H1 (cell line): Measurements from ENCODE around the gene OS9. TPM values are rescaled to one million over a fixed set of nuclear protein-coding genes. Genes with fewer than 3 reads are reported as not detected.

Source experiments
- CTCF ChIA-PET: fragments of 300-600 bp; sonication (Branson Sonifier 250); formaldehyde crosslinking; loops from one replicate; lab custom pipeline; 2021; ENCODE audit not compliant: partially characterized antibody; lab: Charles Lee
- POLR2A ChIA-PET: fragments of 300-600 bp; sonication (Branson Sonifier 250); formaldehyde crosslinking; loops from one replicate; lab custom pipeline; 2021; ENCODE audit warnings: inconsistent platforms; ENCODE audit not compliant: partially characterized antibody; lab: Charles Lee
- DNase-seq, 2 experiments: peaks; one replicate each; pipeline versions ENCODE4 v3.0.0 to v3.0.0-alpha.2; 2010 to 2022; ENCODE audit warnings: low spot score in 2 of 2, low read depth in 1 of 2, mixed read lengths in 1 of 2
- FAIRE-seq: peaks from 2 replicates; lab custom pipeline; 2011; peaks lifted over from hg19 to GRCh38; lab: Jason Lieb, UNC
- H2AFZ ChIP-seq: 2 replicates; pipeline ENCODE4 v1.8.1; 2012; ENCODE audit warnings: low read length, inconsistent platforms
- H2AK5ac ChIP-seq: 2 replicates; pipeline ENCODE4 v1.6.1; 2013; ENCODE audit warnings: low read depth, low read length
- H2BK120ac ChIP-seq: replicated peaks from 2 replicates; pipeline ENCODE3; 2013; ENCODE audit warnings: low read depth, low read length, inconsistent platforms
- H2BK12ac ChIP-seq: 2 replicates; pipeline ENCODE4 v1.6.1; 2013; ENCODE audit warnings: low read depth, low read length
- H2BK15ac ChIP-seq: 2 replicates; pipeline ENCODE4 v1.6.1; 2013; ENCODE audit warnings: low read length
- H2BK20ac ChIP-seq: 2 replicates; pipeline ENCODE4 v1.6.1; 2013; ENCODE audit warnings: low read length
- H2BK5ac ChIP-seq: 2 replicates; pipeline ENCODE4 v1.6.1; 2013; ENCODE audit warnings: low read depth, low read length
- H3K14ac ChIP-seq: 2 replicates; pipeline ENCODE4 v1.6.1; 2013; ENCODE audit warnings: inconsistent platforms; ENCODE audit not compliant: insufficient read length
- H3K18ac ChIP-seq: 2 replicates; pipeline ENCODE4 v1.6.1; 2013; ENCODE audit warnings: low read length; ENCODE audit errors: extremely low read depth
- H3K23ac ChIP-seq: 2 replicates; pipeline ENCODE4 v1.6.1; 2013; ENCODE audit warnings: inconsistent platforms; ENCODE audit not compliant: insufficient read length
- H3K23me2 ChIP-seq: 2 replicates; pipeline ENCODE4 v1.6.1; 2013; ENCODE audit warnings: low read depth, low read length
- H3K27ac ChIP-seq: 2 replicates; pipeline ENCODE4 v1.6.1; 2011; ENCODE audit warnings: low read depth, low read length, inconsistent platforms
- H3K27me3 ChIP-seq, 4 experiments: replicated peaks in 1 of 4; 1 replicate in 1 of 4; 2 replicates in 3 of 4; pipeline versions ENCODE4 v1.6.1 to v1.8.1; 2011 to 2013; ENCODE audit warnings: low read length in 3 of 4, mild to moderate bottlenecking in 3 of 4, inconsistent platforms in 2 of 4, mixed read lengths in 2 of 4, moderate library complexity in 1 of 4; ENCODE audit not compliant: control insufficient read depth in 3 of 4, insufficient read depth in 3 of 4; ENCODE audit errors: extremely low read depth in 1 of 4
- H3K36me3 ChIP-seq, 4 experiments: 2 replicates each; pipeline versions ENCODE4 v1.6.1 to v1.8.1; 2011 to 2013; ENCODE audit warnings: mild to moderate bottlenecking in 4 of 4, low read length in 3 of 4, moderate library complexity in 2 of 4, control low read depth in 1 of 4, inconsistent platforms in 1 of 4; ENCODE audit not compliant: insufficient read depth in 4 of 4, control insufficient read depth in 2 of 4
- H3K4ac ChIP-seq: replicated peaks from 2 replicates; pipeline ENCODE3; 2013; ENCODE audit warnings: low read length, low read depth, mixed read lengths, inconsistent platforms; ENCODE audit not compliant: insufficient read length
- H3K4me1 ChIP-seq, 4 experiments: replicated peaks in 1 of 4; 1 replicate in 1 of 4; 2 replicates in 3 of 4; pipeline versions ENCODE4 v1.6.1 to v1.8.1; 2011 to 2013; ENCODE audit warnings: low read length in 3 of 4, inconsistent platforms in 2 of 4, mixed read lengths in 1 of 4; ENCODE audit not compliant: insufficient read depth in 4 of 4, control insufficient read depth in 3 of 4
- H3K4me2 ChIP-seq, 2 experiments: 2 replicates each; pipeline versions ENCODE4 v1.6.1 to v1.8.1; 2011 to 2013; ENCODE audit warnings: low read depth in 2 of 2, low read length in 2 of 2, control low read depth in 1 of 2, inconsistent platforms in 1 of 2, mild to moderate bottlenecking in 1 of 2; ENCODE audit not compliant: insufficient read depth in 1 of 2
- H3K4me3 ChIP-seq, 4 experiments: fragments of 200-600, 300-600 bp in 1 of 4; sonication (generic), shearing (Covaris generic), sonication (Bioruptor Twin) in 1 of 4; 2 replicates each; pipeline versions ENCODE4 v1.5.1 to v1.8.1; 2011 to 2016; ENCODE audit warnings: low read length in 4 of 4, low read depth in 3 of 4, control low read depth in 2 of 4, inconsistent platforms in 2 of 4, mild to moderate bottlenecking in 2 of 4, mixed read lengths in 1 of 4, moderate library complexity in 1 of 4; ENCODE audit not compliant: insufficient read depth in 2 of 4; ENCODE audit errors: extremely low read depth in 1 of 4
- H3K56ac ChIP-seq: replicated peaks from 2 replicates; pipeline ENCODE3; 2013; ENCODE audit warnings: low read depth, mild to moderate bottlenecking, mixed read lengths, low read length, inconsistent platforms; ENCODE audit not compliant: insufficient read length
- H3K79me1 ChIP-seq: 2 replicates; pipeline ENCODE4 v1.6.1; 2013; ENCODE audit warnings: low read depth, low read length, control low read depth
- H3K79me2 ChIP-seq, 2 experiments: 2 replicates each; pipeline versions ENCODE4 v1.6.1 to v1.8.1; 2012 to 2013; ENCODE audit warnings: low read length in 2 of 2, mild to moderate bottlenecking in 2 of 2, inconsistent platforms in 1 of 2; ENCODE audit not compliant: insufficient read depth in 2 of 2, control insufficient read depth in 1 of 2
- H3K9ac ChIP-seq, 4 experiments: replicated peaks in 1 of 4; 1 replicate in 1 of 4; 2 replicates in 3 of 4; pipeline versions ENCODE4 v1.6.1 to v1.8.1; 2011 to 2013; ENCODE audit warnings: low read depth in 3 of 4, low read length in 3 of 4, control low read depth in 2 of 4, mild to moderate bottlenecking in 2 of 4, moderate library complexity in 2 of 4, inconsistent platforms in 1 of 4; ENCODE audit errors: extremely low read depth in 1 of 4
- H3K9me3 ChIP-seq, 2 experiments: 2 replicates each; pipeline versions ENCODE4 v1.6.1 to v1.8.1; 2012 to 2013; ENCODE audit warnings: mild to moderate bottlenecking in 2 of 2, moderate library complexity in 2 of 2, control low read depth in 1 of 2, inconsistent platforms in 1 of 2, low read depth in 1 of 2, low read length in 1 of 2, mixed read lengths in 1 of 2; ENCODE audit not compliant: insufficient read depth in 2 of 2
- H4K20me1 ChIP-seq, 2 experiments: replicated peaks in 1 of 2; 2 replicates each; pipeline versions ENCODE3 to v1.8.1; 2011 to 2013; ENCODE audit warnings: inconsistent platforms in 2 of 2, low read length in 2 of 2, mild to moderate bottlenecking in 1 of 2; ENCODE audit not compliant: insufficient read depth in 2 of 2, control insufficient read depth in 1 of 2
- H4K5ac ChIP-seq: 2 replicates; pipeline ENCODE4 v1.6.1; 2013; ENCODE audit warnings: low read length, low read depth, mixed read lengths, inconsistent platforms; ENCODE audit not compliant: insufficient read length
- H4K8ac ChIP-seq: 2 replicates; pipeline ENCODE4 v1.8.0; 2013; ENCODE audit warnings: mild to moderate bottlenecking, moderate library complexity, low read length, inconsistent platforms; ENCODE audit not compliant: insufficient read depth; ENCODE audit errors: extremely low read depth
- H4K91ac ChIP-seq: replicated peaks from 2 replicates; pipeline ENCODE3; 2013; ENCODE audit warnings: low read length, mixed read lengths, inconsistent platforms; ENCODE audit not compliant: insufficient read length
- TAF7 ChIP-seq: optimal IDR thresholded peaks from 2 replicates; pipeline ENCODE3; 2011; ENCODE audit warnings: low read depth, mild to moderate bottlenecking, inconsistent platforms, low read length, moderate library complexity, borderline replicate concordance
- TBP ChIP-seq: IDR thresholded peaks from 2 replicates; pipeline ENCODE4 v1.6.1; 2011; ENCODE audit warnings: low read depth, low read length, improper control_type of control experiment
- TEAD4 ChIP-seq: IDR thresholded peaks from 2 replicates; pipeline ENCODE4 v1.6.1; 2012; ENCODE audit warnings: low read depth, low read length, inconsistent platforms, mixed read lengths
- ZNF274 ChIP-seq: IDR thresholded peaks from 2 replicates; pipeline ENCODE4 v1.7.0; 2012; ENCODE audit warnings: low read length, borderline replicate concordance; ENCODE audit errors: extremely low read depth
- WGBS, 2 experiments: shearing (Covaris generic) in 1 of 2; methylation state at CpG; one replicate each; pipeline versions ENCODE4 v1.1.6 to v1.1.7; 2013 to 2015; ENCODE audit warnings: low lambda C conversion rate in 2 of 2, mixed read lengths in 2 of 2, inconsistent platforms in 1 of 2, low coverage in 1 of 2, missing lambda C conversion rate in 1 of 2; ENCODE audit not compliant: insufficient replicate concordance in 2 of 2, insufficient coverage in 1 of 2, insufficient read length in 1 of 2; ENCODE audit errors: extremely low coverage in 1 of 2, missing lambda C conversion rate in 1 of 2; 5-methylcytosine and 5-hydroxymethylcytosine counted together
- polyA plus RNA-seq, 7 experiments: library from polyadenylated mRNA; depleted of rRNA in 3 of 7; stranded (reverse) in 5 of 7; unstranded in 2 of 7; fragments of >200 nt in 5 of 7; fragments of 200-250 nt in 2 of 7; gene quantifications; 1 replicate in 5 of 7; 2 replicates in 1 of 7; 4 replicates in 1 of 7; pipeline versions ENCODE4 v1.2.1 to v1.2.3, GENCODE V29; 2011 to 2013; ENCODE audit warnings: missing spikeins in 2 of 7, mixed read lengths in 2 of 7
- total RNA-seq: library from RNA; stranded (reverse); fragmentation: NEBNext Ultra II Directional; extraction: Animal tissue kit (Norgen Biotek cat#: 25700); gene quantifications from 2 replicates; pipeline ENCODE4 v1.2.1, GENCODE V29; 2021

The OS9 gene
- total and polyA plus RNA-seq, 2 of the 8 experiments (the other 6 are each of a cell fraction or from before 2014, with no cell fraction given), result 71.0 to 108 TPM

DNA sequence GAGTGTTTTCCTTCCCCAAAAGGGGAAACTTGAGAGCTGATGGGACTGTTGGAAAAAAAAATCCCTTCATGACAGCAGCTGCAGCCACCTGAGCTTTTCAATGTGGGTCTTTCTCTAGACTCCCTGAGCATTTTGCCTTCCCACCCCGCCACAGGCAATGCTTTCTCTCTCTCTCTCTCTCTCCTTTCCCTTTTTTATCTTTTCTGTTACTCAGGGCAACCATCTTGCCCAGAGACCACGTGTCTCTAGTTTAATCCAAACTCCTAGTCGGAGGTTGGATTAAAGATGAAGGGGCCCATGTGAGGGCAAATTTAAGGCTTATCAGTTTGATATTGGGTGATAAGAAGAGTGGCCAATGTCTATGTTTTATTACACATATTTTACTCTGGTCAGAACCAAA is 35.0 kb upstream of the OS9 start:
- no peaks in the 10 kb centered on the region for H3K27me3 ChIP-seq
- DNase-seq, result no peak

More for the DNA sequence above, 35.0 kb upstream of the OS9 start:
- no peak overlapping the region for H3K4me2 ChIP-seq
- ChIA-PET CTCF (no interaction called here), POLR2A (no interaction called here)
- H3K79me1 ChIP-seq, result no peaks in the 10 kb centered on the region
- H3K14ac ChIP-seq, result no peak overlapping the region
- H3K23me2 ChIP-seq, result no peaks in the 10 kb centered on the region
- no peaks in the 10 kb centered on the region for H3K79me2 ChIP-seq
- no peak overlapping the region for H2BK5ac ChIP-seq
- H2BK15ac ChIP-seq, result no peak overlapping the region
- H4K5ac ChIP-seq, result no peak overlapping the region
- no peak overlapping the region for H3K27ac ChIP-seq
- WGBS, 2 experiments, result 53% methylated on average over 3 of the region's 3 CpGs; no CpG with 5 or more reads in 1 of the 2 experiments
- no peak overlapping the region for H3K23ac ChIP-seq
- H2AK5ac ChIP-seq, result no peak overlapping the region
- H3K4me3 ChIP-seq, result no peak overlapping the region
- no peaks in the 10 kb centered on the region for H3K36me3 ChIP-seq
- H3K9me3 ChIP-seq, result peaks cover 35 to 45% of the 10 kb centered on the region in 2 experiments
- H2BK20ac ChIP-seq, result no peak overlapping the region
- H3K9ac ChIP-seq, result no peak overlapping the region
- no peak overlapping the region for H2AFZ ChIP-seq
- H4K20me1 ChIP-seq, result no peaks in the 10 kb centered on the region
- no peak for FAIRE-seq
- TF ChIP-seq TBP (no peak), TAF7 (no peak), ZNF274 (no peak), TEAD4 (no peak)
- no peak overlapping the region for H3K18ac ChIP-seq
- H2BK120ac ChIP-seq, result no peak overlapping the region
- no peak overlapping the region for H4K8ac ChIP-seq
- H3K4me1 ChIP-seq, result no peaks in the 10 kb centered on the region
- no peak overlapping the region for H3K4ac ChIP-seq
- H3K56ac ChIP-seq, result no peak overlapping the region
- H4K91ac ChIP-seq, result no peak overlapping the region
- no peak overlapping the region for H2BK12ac ChIP-seq
